ENCODE results near the gene NCOA5.

DNA sequence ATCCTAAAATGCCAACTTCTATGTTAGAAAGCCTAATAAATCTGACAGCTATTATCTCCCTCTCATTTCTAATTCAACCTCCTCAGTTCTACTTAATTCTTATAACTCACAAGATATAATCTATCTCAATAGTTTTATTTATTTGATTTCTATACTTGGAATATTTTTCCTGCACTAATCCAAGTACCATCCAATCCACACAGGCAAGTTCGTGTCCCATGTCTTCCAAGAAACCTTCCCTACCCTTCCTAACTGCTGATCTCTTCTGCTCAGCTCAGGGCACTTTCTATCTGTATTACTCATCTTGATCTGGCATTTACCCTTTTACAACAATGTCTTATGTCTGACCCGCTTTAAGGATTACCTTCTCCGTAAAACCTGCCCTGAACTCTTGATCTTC lies 18.2 kb downstream of the NCOA5 start:
- TF ChIP-seq, protein P1, sequence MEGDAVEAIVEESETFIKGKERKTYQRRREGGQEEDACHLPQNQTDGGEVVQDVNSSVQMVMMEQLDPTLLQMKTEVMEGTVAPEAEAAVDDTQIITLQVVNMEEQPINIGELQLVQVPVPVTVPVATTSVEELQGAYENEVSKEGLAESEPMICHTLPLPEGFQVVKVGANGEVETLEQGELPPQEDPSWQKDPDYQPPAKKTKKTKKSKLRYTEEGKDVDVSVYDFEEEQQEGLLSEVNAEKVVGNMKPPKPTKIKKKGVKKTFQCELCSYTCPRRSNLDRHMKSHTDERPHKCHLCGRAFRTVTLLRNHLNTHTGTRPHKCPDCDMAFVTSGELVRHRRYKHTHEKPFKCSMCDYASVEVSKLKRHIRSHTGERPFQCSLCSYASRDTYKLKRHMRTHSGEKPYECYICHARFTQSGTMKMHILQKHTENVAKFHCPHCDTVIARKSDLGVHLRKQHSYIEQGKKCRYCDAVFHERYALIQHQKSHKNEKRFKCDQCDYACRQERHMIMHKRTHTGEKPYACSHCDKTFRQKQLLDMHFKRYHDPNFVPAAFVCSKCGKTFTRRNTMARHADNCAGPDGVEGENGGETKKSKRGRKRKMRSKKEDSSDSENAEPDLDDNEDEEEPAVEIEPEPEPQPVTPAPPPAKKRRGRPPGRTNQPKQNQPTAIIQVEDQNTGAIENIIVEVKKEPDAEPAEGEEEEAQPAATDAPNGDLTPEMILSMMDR (IDR thresholded peaks at IDR 0.05), result no peak
- TF ChIP-seq POLR2A (IDR thresholded peaks at IDR 0.05), result no peak

Measured in body of pancreas (tissue), 4 donors.